Mesodermal cell (in vitro differentiated cells): ENCODE results near the gene NPPB.
"Not testable (repeated sequence)": the region's sequence is repeated elsewhere in the genome, so short reads cannot be mapped to it uniquely, and the experiment has no call there.

ENCODE experiments used
- H3K27ac ChIP-seq: 2 replicates; pipeline ENCODE4 v1.7.0; 2013; ENCODE audit warnings: mild to moderate bottlenecking, low read depth, low read length, moderate library complexity; ENCODE audit not compliant: severe bottlenecking
- H3K36me3 ChIP-seq: 2 replicates; pipeline ENCODE4 v1.7.1; 2013; ENCODE audit warnings: mild to moderate bottlenecking, low read length, moderate library complexity; ENCODE audit not compliant: control insufficient read depth, insufficient read depth
- H3K4me1 ChIP-seq: one replicate; pipeline ENCODE4 v1.7.1; 2013; ENCODE audit warnings: mild to moderate bottlenecking, low read length; ENCODE audit not compliant: insufficient read depth, control insufficient read depth, poor library complexity, severe bottlenecking
- H3K4me3 ChIP-seq: 2 replicates; pipeline ENCODE4 v1.7.0; 2013; ENCODE audit warnings: low read length, control low read depth, mild to moderate bottlenecking; ENCODE audit not compliant: insufficient read depth, poor library complexity, severe bottlenecking; ENCODE audit errors: extremely low read depth
- H3K9me3 ChIP-seq: 2 replicates; pipeline ENCODE4 v1.7.1; 2013; ENCODE audit warnings: mild to moderate bottlenecking, low read length, moderate library complexity; ENCODE audit not compliant: control insufficient read depth
- WGBS, 2 experiments: methylation state at CpG; one replicate each; pipeline ENCODE4 v1.1.5; 2013; ENCODE audit warnings: missing lambda C conversion rate in 2 of 2; ENCODE audit not compliant: insufficient coverage in 2 of 2; 5-methylcytosine and 5-hydroxymethylcytosine counted together

The NPPB gene

DNA sequence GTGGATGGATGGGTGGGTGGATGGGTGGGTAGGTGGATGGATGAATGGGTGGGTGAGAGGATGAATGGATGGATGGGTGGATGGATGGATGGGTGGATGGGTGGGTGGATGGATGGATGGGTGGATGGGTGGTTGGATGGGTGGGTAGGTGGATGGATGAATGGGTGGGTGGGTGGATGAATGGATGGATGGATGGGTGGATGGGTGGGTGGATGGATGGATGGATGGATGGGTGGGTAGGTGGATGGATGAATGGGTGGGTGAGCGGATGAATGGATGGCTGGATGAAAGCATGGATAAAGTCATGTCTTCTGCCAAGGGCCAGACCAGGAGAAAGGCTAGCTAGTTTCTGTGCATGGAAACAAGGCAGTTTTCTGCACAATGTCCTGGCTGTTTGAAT lies 35.8 kb upstream of the NPPB start:
- H3K4me3 ChIP-seq, H3K4me1 ChIP-seq, H3K27ac ChIP-seq, H3K9me3 ChIP-seq, H3K36me3 ChIP-seq: not testable (repeated sequence)
- WGBS, 2 experiments = 89 to 90% methylated on average over 1 of the region's 1 CpG

GRCh38 chr1:11893907-11894251 lies 35.1 kb upstream of the NPPB start:
- Histone ChIP-seq H3K4me1 (no peaks in the 10 kb centered on the region), H3K27ac (no peak overlapping the region), H3K36me3 (no peaks in the 10 kb centered on the region), H3K9me3 (no peaks in the 10 kb centered on the region), H3K4me3 (no peak overlapping the region)
- WGBS, 2 experiments = 0% methylated on average over 1 of the region's 5 CpGs; no CpG with 5 or more reads in 1 of the 2 experiments

GRCh38 chr1:11891433-11892186 lies 32.9 kb upstream of the NPPB start:
- Histone ChIP-seq H3K9me3 (no peaks in the 10 kb centered on the region), H3K27ac (no peak overlapping the region), H3K36me3 (no peaks in the 10 kb centered on the region), H3K4me3 (no peak overlapping the region), H3K4me1 (no peaks in the 10 kb centered on the region)
- WGBS, 2 experiments = 87 to 95% methylated on average over 5 of the region's 6 CpGs

DNA sequence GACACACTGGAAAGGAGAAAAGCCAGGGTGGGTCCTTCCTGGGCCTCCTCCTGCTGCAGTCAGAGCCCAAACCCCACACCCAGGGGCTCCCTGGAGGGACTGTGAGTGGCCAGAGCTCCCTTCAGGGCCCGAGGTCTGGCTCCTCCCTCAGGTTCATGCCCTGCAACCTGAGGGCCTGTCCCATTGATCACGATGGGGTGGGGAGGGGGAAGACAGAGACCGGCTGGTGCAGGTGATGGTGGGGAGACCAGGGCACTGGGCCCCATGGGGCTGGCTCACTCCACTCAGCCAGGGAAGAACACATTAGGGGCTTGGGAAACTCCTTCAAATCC lies 30.1 kb upstream of the NPPB start:
- Histone ChIP-seq H3K27ac (no peak overlapping the region), H3K4me3 (no peak overlapping the region), H3K9me3 (no peaks in the 10 kb centered on the region), H3K4me1 (no peaks in the 10 kb centered on the region), H3K36me3 (no peaks in the 10 kb centered on the region)
- WGBS, 2 experiments = 60 to 100% methylated on average over 1 to 2 of the region's 3 CpGs

DNA sequence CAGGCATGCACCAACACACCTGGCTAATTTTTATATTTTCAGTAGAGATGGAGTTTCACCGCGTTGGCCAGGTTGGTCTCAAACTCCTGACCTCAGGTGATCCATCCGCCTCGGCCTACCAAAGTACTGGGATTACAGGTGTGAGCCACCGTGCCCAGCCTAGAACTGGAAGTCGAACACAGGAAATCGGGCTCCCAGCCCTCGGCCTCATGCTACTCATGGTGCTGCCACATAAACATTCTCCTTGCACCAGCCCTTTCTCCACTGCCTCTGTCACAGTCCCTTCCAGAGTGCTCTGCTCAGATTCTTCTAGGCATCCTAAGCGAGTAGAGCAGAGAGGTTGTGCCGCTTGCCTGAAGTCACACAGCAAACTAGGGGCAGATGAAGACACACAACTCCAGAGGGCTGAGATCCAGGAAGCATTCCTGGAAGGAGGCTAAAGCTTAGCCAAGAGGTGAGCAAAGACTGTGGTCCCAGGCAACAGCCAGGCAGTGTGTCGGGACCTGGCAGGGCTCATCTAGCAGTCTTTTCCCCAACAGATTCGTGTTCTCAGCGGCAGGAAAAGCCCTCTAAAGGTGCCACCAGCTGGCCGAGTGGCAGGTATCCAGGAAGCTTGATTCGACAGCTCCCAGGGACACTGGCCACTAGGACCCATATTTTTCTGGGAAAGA lies 29.6 kb upstream of the NPPB start:
- no peaks in the 10 kb centered on the region for H3K4me1 ChIP-seq
- H3K27ac ChIP-seq = no peak overlapping the region
- no peak overlapping the region for H3K4me3 ChIP-seq
- no peaks in the 10 kb centered on the region for H3K9me3 ChIP-seq
- 91 to 93% methylated on average over 14 to 15 of the region's 15 CpGs for whole genome bisulfite sequencing, 2 experiments
- H3K36me3 ChIP-seq = no peaks in the 10 kb centered on the region

DNA sequence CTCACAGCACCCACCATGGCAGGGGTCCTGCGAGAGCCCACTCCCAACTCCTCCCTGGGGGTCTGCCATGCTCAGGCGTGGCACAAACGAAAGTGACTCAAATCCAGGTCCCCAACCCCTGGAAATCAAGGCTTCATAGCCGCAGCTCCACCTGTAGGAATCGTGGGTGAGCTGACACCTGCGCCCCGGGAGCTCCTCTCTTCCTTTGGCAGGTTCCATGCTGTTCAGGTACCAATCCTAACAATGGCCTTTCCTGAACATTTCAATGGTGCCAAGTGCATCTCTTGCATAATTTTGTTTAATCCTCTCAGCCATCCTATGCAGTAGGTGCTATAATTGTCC lies 28.9 kb upstream of the NPPB start:
- Histone ChIP-seq H3K4me3 (no peak overlapping the region), H3K9me3 (no peaks in the 10 kb centered on the region), H3K27ac (no peak overlapping the region), H3K36me3 (no peaks in the 10 kb centered on the region), H3K4me1 (peaks cover 4% of the 10 kb centered on the region)
- 88 to 93% methylated on average over 6 to 7 of the region's 7 CpGs for WGBS, 2 experiments

DNA sequence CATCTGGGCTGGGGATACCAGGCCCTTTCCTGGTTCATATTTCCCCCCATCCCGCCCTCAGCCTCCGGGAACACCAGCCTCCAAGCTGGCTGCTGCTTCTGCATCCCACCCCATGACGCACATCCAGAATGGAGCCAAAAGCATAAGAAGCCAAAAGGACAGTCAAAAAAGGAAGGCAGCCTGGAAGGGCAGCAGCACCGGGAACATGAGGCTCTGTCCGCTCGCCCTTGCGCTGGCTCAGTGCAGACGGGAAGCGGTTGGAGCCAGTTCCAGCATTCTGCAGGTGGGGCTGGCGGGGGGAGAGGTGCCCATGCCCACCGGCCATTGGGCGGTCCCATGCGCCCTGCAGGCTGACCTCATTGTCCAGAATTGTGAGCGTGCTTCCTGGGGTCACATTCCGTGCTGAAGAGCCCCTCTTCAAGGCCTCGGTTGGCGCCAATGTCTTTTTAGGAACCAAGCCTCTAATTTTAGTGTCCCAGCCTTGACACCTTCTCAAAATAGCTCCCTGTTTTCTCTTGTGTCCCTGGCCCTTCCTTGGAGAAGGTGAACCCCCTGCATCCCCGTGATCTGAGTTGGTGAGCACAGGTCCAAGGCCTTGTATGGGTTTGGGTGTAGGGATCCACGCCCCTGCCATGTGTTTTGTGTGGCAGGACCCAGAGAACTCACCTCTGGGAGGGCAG lies 28.4 kb upstream of the NPPB start:
- H3K9me3 ChIP-seq = no peaks in the 10 kb centered on the region
- H3K4me3 ChIP-seq = no peak overlapping the region
- 89 to 96% methylated on average over 17 to 18 of the region's 19 CpGs for WGBS, 2 experiments
- no peak overlapping the region for H3K27ac ChIP-seq
- no peaks in the 10 kb centered on the region for H3K36me3 ChIP-seq
- H3K4me1 ChIP-seq = peaks cover 4% of the 10 kb centered on the region

GRCh38 chr1:11885916-11886315 lies 27.2 kb upstream of the NPPB start:
- Histone ChIP-seq H3K9me3 (no peaks in the 10 kb centered on the region), H3K4me3 (no peak overlapping the region), H3K36me3 (no peaks in the 10 kb centered on the region), H3K4me1 (peaks cover 4% of the 10 kb centered on the region), H3K27ac (no peak overlapping the region)
- 90 to 96% methylated on average over 6 of the region's 6 CpGs for WGBS, 2 experiments

GRCh38 chr1:11882814-11883538 lies 24.2 kb upstream of the NPPB start:
- WGBS, 2 experiments = 53 to 63% methylated on average over 7 to 10 of the region's 13 CpGs
- H3K4me1 ChIP-seq = peaks cover 4% of the 10 kb centered on the region
- no peaks in the 10 kb centered on the region for H3K9me3 ChIP-seq
- no peaks in the 10 kb centered on the region for H3K36me3 ChIP-seq
- H3K4me3 ChIP-seq = no peak overlapping the region
- H3K27ac ChIP-seq = no peak overlapping the region

DNA sequence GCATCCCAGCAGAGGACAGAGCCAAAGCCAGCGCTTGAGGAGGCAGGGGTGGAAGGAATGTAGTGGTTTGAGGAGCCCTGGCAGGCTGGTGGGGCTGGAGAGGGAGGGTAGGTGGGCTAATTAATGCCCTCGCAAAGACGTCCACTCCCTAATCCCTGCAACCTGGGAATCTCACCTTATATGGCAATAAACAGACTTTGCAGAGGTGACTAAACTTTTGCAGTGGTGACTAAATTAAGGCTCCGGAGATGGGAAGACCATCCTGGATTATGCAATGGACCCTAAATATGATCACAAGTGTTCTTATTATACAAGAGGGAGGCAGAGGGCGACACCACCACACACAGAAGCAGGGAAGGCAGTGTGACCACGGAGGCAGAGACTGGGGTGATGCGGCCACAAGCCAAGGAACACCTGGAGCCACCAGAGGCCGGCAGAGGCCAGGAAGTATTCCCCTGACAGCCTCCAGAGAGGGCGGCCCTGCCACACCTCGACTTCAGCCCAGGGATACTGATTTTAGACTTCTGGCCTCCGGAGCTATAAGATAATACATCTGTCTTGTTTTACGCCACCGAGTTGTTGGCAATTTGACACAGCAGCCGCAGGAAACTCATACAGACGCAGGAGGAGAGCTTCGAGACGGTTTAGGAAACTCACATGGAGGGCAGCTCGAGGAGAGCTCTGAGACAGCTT lies 23.1 kb upstream of the NPPB start:
- H3K36me3 ChIP-seq = no peaks in the 10 kb centered on the region
- WGBS, 2 experiments = 91 to 94% methylated on average over 12 to 14 of the region's 18 CpGs
- no peaks in the 10 kb centered on the region for H3K9me3 ChIP-seq
- no peak overlapping the region for H3K27ac ChIP-seq
- no peak overlapping the region for H3K4me3 ChIP-seq
- peaks cover 4% of the 10 kb centered on the region for H3K4me1 ChIP-seq
